GM18870 (cell line): Measurements from ENCODE around the gene ZNF385B.

Experiments
- ATAC-seq: cut with Tn5 transposase; IDR thresholded peaks from one replicate; pipeline ENCODE4 v1.9.1; 2021; ENCODE audit warnings: moderate library complexity; ENCODE audit not compliant: unreplicated experiment

The ZNF385B gene

DNA sequence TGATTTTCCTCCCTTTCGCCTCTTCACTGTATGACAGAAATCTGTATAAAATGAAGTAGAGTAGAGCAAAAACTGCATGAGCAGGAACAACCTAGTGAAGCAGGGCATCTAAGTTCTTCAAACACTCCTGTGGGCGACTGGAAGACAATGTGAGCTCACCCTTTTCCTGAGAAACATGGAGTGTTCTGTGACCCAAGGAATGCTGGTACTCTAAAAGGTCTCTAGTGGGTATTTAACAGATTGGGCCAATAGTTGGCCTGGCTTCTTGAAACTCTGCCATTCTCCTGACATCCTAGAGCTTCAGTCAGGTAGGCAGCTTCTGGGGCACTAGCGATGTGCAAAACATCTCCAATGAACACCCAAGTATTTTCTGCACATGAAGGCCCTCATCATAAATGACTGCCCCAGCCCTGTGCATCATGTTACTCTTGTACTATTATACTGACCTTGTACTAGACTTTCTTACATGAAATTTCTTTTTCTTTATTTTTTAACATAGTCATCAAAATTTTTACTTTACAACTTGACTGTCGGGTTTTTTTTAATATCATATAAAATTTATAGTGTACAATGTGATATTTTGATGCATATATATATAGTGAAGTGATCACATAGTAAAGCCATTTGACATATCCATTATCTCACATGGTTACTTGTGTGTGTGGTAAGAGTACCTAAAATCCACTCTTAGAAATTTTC is 302.2 kb downstream of the ZNF385B start:
- no peak for ATAC-seq

DNA sequence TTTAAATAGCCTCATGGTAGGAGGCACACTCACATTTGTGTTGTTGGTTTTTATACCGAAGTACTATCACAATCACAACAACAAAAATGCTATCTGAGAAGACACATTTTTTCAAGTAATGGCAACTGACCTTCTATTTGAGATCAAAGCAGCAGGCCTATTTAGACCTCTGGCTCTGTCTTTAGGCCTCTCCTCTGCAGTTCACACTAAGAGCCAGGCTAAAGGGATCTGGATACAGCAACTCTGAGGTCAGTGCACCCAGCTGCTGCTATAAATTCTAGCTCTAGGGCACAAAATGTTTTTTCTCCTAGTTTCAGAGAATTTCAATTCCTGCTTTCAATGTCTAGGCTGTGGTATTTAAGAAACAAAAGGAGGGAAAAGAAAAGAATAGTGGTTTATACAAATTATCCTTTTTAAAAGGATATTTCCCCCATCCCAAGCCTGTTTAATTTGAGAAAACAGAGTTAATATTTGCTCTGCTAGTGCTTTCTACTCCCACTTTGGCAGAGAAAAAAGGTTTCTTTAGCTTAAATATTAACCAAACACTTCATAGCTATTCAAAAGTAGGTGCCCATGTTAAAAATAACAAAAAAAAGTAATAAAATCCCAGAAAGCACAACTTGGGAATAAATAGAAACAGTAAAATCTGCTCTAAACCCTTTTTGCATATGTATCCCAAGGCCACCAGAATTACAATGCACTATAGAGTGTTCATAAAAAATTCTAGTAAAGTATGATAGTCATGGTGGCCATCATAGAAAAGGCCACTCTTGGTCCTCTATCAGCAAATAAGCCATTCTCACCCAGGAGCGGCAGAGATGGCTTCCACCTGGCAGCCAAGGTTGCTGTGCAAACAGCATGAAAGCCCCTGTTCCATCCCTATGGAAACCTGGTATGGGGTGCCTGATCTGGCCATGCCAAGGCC is 303.1 kb downstream of the ZNF385B start:
- ATAC-seq = no peak

GRCh38 chr2:179556425-179556824 is 305.0 kb downstream of the ZNF385B start:
- no peak for ATAC-seq

- no peak for ATAC-seq
These were observed 305.6 kb downstream of the ZNF385B start for GRCh38 chr2:179555691-179556283.

GRCh38 chr2:179554639-179555386 is 306.6 kb downstream of the ZNF385B start:
- ATAC-seq = no peak

DNA sequence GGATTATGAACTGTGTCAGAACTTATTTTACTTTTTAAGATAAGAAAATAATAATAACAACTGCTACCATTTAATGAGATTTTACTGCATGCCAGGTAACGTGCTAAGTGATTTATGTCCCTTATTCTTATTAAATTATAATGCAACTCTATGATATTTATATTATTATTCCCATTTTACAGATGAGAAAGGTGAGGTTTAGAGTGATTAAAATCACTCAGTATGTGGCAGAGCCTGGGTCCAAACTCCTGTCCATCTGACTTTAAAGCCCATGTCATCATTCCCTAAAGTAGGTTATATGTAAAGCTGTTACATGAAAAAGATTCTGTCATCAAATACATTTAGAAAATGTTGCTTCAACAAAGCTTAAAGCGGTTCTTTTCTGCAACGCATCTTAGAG is 308.0 kb downstream of the ZNF385B start:
- ATAC-seq = no peak

DNA sequence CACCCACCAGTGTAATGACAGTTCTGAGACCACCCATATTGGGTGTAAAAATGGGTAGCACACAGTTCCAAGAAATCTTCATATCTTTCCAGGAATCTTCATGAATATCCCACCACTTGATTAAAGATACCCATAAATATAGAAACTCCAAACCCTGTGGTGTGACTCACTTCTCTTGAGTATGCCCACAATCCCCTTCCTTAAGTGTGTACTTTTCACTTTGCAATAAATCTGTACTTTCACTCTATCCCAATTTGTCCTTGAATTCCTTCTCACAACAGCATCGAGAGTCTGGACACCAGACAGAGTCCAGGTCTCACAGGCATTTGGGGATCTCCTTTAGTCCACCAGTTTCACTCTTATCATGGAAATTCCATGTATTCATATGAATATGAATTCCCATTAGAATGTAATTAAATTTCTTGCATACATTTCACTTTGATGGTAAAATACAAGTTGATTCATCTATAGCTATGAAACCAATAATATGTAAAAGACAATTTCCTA is 309.8 kb downstream of the ZNF385B start:
- no peak for ATAC-seq

GRCh38 chr2:179550849-179551248 is 310.6 kb downstream of the ZNF385B start:
- no peak for ATAC-seq

- no peak for ATAC-seq
These were observed 311.2 kb downstream of the ZNF385B start for GRCh38 chr2:179550214-179550613.

- ATAC-seq = no peak
These were observed 314.8 kb downstream of the ZNF385B start for GRCh38 chr2:179546656-179547055.

- ATAC-seq = no peak
These were observed 316.4 kb downstream of the ZNF385B start for GRCh38 chr2:179545024-179545423.

DNA sequence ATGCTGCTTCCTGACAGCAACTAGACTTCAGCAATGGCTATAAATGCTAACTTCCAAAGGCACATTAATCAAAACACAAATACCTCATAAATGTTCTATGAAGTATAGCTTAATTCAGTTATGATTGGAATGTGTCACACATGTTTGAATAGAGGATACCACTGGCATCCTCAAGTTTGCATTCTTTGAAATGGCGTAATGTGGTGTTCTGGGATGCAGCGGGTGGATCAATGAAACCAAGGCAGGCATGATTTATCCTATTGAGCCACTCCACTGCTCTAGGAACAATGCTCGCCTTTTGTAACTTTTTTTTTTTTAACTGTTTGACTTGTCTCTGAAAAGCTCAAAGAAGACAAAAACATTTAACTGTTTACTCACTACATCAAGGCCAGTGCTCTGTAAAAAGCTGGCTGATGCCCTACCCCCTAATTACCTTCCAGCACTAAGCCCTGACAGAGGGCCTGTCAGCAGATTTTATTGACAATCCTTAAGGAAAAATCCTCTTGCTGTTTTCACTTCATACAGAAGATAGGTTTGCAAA is 318.0 kb downstream of the ZNF385B start:
- no peak for ATAC-seq

DNA sequence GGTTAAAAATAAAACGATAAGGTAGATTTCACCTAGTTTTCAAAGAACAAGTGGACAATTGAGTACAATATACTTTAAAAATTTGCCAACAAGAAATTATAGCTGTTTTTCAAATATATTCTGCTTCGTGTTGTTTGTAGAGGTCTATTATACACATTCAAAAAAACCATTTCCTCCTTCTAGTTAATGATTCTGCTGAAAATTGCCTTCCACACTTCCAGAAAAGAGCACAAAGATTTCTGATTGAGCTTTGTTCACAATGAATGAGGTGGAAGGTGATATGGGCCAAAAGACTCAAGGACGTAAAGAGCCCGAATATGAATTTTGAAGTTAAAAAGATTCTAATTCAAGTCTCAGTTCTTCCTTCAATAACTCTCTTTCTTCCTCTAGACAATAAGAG is 319.8 kb downstream of the ZNF385B start:
- ATAC-seq = no peak

- no peak for ATAC-seq
These were observed 322.3 kb downstream of the ZNF385B start for GRCh38 chr2:179539124-179539511.

DNA sequence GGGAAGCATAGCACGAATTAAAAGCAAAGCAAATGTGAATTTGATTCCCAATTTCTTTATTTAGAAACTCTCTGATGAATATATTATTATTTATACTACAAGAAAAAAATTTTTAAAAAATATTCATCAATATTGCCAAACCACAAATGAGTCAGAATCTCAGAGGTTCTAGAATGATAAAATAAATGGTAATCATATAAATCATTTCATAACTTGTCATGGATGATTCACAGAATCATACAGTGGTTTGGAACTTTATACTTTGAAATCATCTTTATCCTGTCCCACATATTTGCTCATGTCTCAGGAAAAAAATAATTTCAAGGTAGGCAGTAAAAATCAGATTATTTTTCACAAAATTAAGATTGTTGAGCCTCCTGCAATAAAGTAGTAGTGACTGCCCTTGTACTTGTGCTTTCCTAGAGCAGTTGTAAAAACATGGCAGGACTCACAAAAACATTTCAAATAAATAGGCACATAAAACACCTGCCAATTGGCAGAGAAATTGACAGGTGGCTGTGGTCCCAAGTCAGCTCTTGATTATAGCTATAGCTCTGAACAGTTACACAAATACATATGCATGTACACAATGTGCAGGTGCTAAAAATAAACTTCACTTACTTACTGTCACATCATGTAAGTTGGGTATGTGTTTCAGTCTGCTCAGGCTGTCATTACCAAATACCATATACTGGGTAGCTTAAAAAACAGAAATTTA is 322.8 kb downstream of the ZNF385B start:
- ATAC-seq = no peak

DNA sequence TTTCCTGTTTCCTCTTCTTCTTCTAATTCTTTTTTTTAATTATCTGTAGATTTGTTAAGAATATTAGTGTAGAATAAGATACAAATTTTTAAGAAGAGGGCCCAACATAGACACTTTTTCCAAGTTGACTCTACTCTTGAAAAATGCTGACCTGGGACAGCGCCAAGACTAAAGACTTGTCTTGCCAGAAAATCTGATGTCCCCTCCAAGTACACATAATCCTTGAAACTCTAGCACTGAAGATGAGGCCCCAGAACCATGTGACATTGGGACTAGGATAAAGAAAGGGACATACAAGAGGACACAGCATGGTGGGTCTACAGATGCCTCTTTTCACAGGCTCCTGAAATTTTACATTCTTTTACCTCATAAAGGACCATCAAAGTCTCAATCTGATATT is 325.2 kb downstream of the ZNF385B start:
- ATAC-seq = no peak

DNA sequence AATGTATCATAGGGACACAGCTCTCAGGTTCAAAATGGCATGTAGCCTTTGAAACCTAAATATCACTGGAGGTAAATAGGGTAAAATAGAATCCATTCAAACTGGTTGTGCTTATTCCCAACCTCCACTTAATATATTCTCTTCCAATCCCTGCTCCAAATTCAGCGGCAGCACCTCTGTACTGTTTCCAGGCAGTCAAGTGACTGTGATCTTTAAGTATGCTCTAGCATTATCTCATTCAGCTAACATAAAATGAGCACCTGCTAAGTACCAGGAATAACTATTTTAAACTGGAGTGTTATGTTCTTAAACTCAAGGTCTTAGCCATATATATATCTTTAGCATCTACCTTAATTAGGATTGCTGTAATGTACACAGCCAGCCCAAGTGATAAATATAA is 327.5 kb downstream of the ZNF385B start:
- ATAC-seq = no peak

GRCh38 chr2:179532863-179533278 is 328.5 kb downstream of the ZNF385B start:
- no peak for ATAC-seq

GRCh38 chr2:179528576-179529069 is 332.8 kb downstream of the ZNF385B start:
- ATAC-seq = no peak

GRCh38 chr2:179525340-179525739 is 336.1 kb downstream of the ZNF385B start:
- ATAC-seq = no peak
